Adrenal gland (tissue), 19 donors: ENCODE data around the gene WDR20. TPM values are rescaled to one million over a fixed set of nuclear protein-coding genes. Genes with fewer than 3 reads are reported as not detected.

Source experiments
- DNase-seq, 7 donors: peaks; one replicate each; pipeline ENCODE4 v3.0.0-alpha.2; 2019 to 2020
- H3K27ac ChIP-seq, 5 donors: fragments of 200-600 bp; sonication (generic) in 4 of 5; 1 replicate in 3 of 5; 2 replicates in 2 of 5; pipeline versions ENCODE4 v1.5.1 to v1.8.0; 2016 to 2020; ENCODE audit warnings: mild to moderate bottlenecking in 1 of 5
- H3K27me3 ChIP-seq: fragments of 200-600 bp; 2 replicates; pipeline ENCODE4 v1.8.0; 2021
- H3K36me3 ChIP-seq, 2 donors: fragments of 200-600 bp; replicated peaks in 1 of 2; 1 replicate in 1 of 2; 2 replicates in 1 of 2; pipeline versions ENCODE4 v1.5.1 to v1.8.0; 2018 to 2022
- H3K4me1 ChIP-seq, 2 donors: fragments of 200-600 bp; replicated peaks in 1 of 2; 1 replicate in 1 of 2; 2 replicates in 1 of 2; pipeline versions ENCODE4 v1.5.1 to v1.8.0; 2018 to 2021
- H3K4me3 ChIP-seq, 4 donors: fragments of 200-600 bp; sonication (generic) in 3 of 4; one replicate each; pipeline ENCODE4 v1.5.1; 2016 to 2018
- H3K9me3 ChIP-seq, 3 donors: fragments of 200-600 bp; sonication (generic) in 1 of 3; replicated peaks in 1 of 3; 1 replicate in 2 of 3; 2 replicates in 1 of 3; pipeline versions ENCODE4 v1.5.1 to v1.8.0; 2016 to 2021
- POLR2A ChIP-seq, 2 donors: fragments of 450-650 bp; IDR thresholded peaks; one replicate each; pipeline ENCODE4 v1.6.1; 2017; ENCODE audit warnings: antibody characterized with exemption in 2 of 2, mild to moderate bottlenecking in 2 of 2, moderate library complexity in 1 of 2
- WGBS, 4 donors: extraction: QIAGEN DNeasy Blood & Tissue Kit in 2 of 4; methylation state at CpG; one replicate each; pipeline versions ENCODE4 v1.1.5 to v1.1.7; 2013 to 2017; 5-methylcytosine and 5-hydroxymethylcytosine counted together
- intact Hi-C, 2 donors: fragments of 100-400 bp; cut with DNase I; formaldehyde crosslinking; loops; one replicate each; pipeline versions ENCODE4 v1.14.1 to v1.15.0; 2022 to 2023
- long read RNA-seq, 10 donors: library from polyadenylated mRNA in 3 of 10; unstranded in 2 of 10; stranded (forward) in 1 of 10; transcript quantifications; one replicate each; pipeline ENCODE4 v2.0.0 and lab custom pipeline, GENCODE V29; 2021 to 2026
- polyA plus RNA-seq, 3 donors: library from polyadenylated mRNA; stranded (reverse); fragments of 200-250 nt in 2 of 3; fragments of 350-450 nt in 1 of 3; fragmentation: Illumina TruSeq in 1 of 3; extraction: RNeasy Lipid Tissue Mini Kit (QIAGEN cat#74804) in 1 of 3; gene quantifications; one replicate each; pipeline ENCODE4 v1.2.3, GENCODE V29; 2013 to 2014
- total RNA-seq, 9 donors: library from RNA; depleted of rRNA in 4 of 9; stranded (reverse); fragments of >200 nt in 4 of 9; fragments of 120-200 nt in 1 of 9; fragmentation: NEBNext Ultra II Directional in 1 of 9; extraction: Animal tissue kit (Norgen Biotek cat#: 25700) in 1 of 9; gene quantifications; one replicate each; pipeline versions ENCODE4 v1.1.0 to v1.2.4, GENCODE V29; 2013 to 2023
- TF ChIP-seq, protein P1 (sequence below), 6 experiments: fragments of 450-650 bp in 4 of 6; fragments of 200-600 bp in 2 of 6; sonication (generic) in 1 of 6; IDR thresholded peaks; 1 replicate in 5 of 6; 2 replicates in 1 of 6; pipeline versions ENCODE4 v1.5.1 to v1.8.0; 2016 to 2021; ENCODE audit warnings: antibody characterized with exemption in 6 of 6, mild to moderate bottlenecking in 2 of 6, moderate library complexity in 1 of 6
- donor health status: healthy with polysubstance abuse.
- donor health status: Bipolar disorder and iron deficiency.
- donor health status: DM: yes; HTN: yes; CAD: no.
- donor health status: DM: no; HTN: no; CAD: no.
- donor health status: DM: no; HTN: no; CAD: no.
- donor health status: DM: yes; HTN: yes; CAD: no.

WDR20 gene, protein sequence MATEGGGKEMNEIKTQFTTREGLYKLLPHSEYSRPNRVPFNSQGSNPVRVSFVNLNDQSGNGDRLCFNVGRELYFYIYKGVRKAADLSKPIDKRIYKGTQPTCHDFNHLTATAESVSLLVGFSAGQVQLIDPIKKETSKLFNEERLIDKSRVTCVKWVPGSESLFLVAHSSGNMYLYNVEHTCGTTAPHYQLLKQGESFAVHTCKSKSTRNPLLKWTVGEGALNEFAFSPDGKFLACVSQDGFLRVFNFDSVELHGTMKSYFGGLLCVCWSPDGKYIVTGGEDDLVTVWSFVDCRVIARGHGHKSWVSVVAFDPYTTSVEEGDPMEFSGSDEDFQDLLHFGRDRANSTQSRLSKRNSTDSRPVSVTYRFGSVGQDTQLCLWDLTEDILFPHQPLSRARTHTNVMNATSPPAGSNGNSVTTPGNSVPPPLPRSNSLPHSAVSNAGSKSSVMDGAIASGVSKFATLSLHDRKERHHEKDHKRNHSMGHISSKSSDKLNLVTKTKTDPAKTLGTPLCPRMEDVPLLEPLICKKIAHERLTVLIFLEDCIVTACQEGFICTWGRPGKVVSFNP
- total RNA-seq (10 to 100 TPM; 13.1 to 55.9 (median 44.6) TPM), polyA plus RNA-seq (10 to 100 TPM; 21.5 to 46.1 (median 26.0) TPM)
- long read RNA-seq, donor 1, transcript WDR20-204 (3 exons, 2,391 nt): major isoform, 6 of 7 reads
- long read RNA-seq, donor 1, partial matches to known transcripts: 0 of 7 reads
- long read RNA-seq, donor 1, other reads (novel, unspliced or antisense): 0 of 7 reads
- long read RNA-seq, donor 2, partial matches to known transcripts: 0 of 5 reads
- long read RNA-seq, donor 2, other reads (novel, unspliced or antisense): 0 of 5 reads
- long read RNA-seq, donor 3, transcript WDR20-204 (3 exons, 2,391 nt): major isoform, 5 of 5 reads
- long read RNA-seq, donor 3, partial matches to known transcripts: 0 of 5 reads
- long read RNA-seq, donor 3, other reads (novel, unspliced or antisense): 0 of 5 reads
- long read RNA-seq, donor 4, transcript WDR20-204 (3 exons, 2,391 nt): major isoform, 8 of 36 reads
- long read RNA-seq, donor 4, partial matches to known transcripts: 3 of 36 reads
- long read RNA-seq, donor 4, other reads (novel, unspliced or antisense): 22 of 36 reads
- long read RNA-seq, donor 5, transcript WDR20-206 (4 exons, 2,067 nt): minor isoform, 6 of 102 reads
- long read RNA-seq, donor 5, transcript WDR20-203 (4 exons, 2,616 nt): minor isoform, 11 of 102 reads
- long read RNA-seq, donor 5, transcript WDR20-204 (3 exons, 2,391 nt): major isoform, 36 of 102 reads
- long read RNA-seq, donor 5, transcript WDR20-210 (2 exons, 2,117 nt): minor isoform, 7 of 102 reads
- long read RNA-seq, donor 5, partial matches to known transcripts: 2 of 102 reads
- long read RNA-seq, donor 5, other reads (novel, unspliced or antisense): 36 of 102 reads
- long read RNA-seq, donor 6, transcript WDR20-204 (3 exons, 2,391 nt): major isoform, 6 of 23 reads
- long read RNA-seq, donor 6, partial matches to known transcripts: 1 of 23 reads
- long read RNA-seq, donor 6, other reads (novel, unspliced or antisense): 12 of 23 reads
- long read RNA-seq, donor 7, partial matches to known transcripts: 5 of 9 reads
- long read RNA-seq, donor 7, other reads (novel, unspliced or antisense): 0 of 9 reads
- long read RNA-seq, donor 8, partial matches to known transcripts: 0 of 7 reads
- long read RNA-seq, donor 8, other reads (novel, unspliced or antisense): 0 of 7 reads
- long read RNA-seq, donor 9, partial matches to known transcripts: 0 of 4 reads
- long read RNA-seq, donor 9, other reads (novel, unspliced or antisense): 0 of 4 reads
- long read RNA-seq, donor 10, partial matches to known transcripts: 0 of 1 reads
- long read RNA-seq, donor 10, other reads (novel, unspliced or antisense): 0 of 1 reads

DNA sequence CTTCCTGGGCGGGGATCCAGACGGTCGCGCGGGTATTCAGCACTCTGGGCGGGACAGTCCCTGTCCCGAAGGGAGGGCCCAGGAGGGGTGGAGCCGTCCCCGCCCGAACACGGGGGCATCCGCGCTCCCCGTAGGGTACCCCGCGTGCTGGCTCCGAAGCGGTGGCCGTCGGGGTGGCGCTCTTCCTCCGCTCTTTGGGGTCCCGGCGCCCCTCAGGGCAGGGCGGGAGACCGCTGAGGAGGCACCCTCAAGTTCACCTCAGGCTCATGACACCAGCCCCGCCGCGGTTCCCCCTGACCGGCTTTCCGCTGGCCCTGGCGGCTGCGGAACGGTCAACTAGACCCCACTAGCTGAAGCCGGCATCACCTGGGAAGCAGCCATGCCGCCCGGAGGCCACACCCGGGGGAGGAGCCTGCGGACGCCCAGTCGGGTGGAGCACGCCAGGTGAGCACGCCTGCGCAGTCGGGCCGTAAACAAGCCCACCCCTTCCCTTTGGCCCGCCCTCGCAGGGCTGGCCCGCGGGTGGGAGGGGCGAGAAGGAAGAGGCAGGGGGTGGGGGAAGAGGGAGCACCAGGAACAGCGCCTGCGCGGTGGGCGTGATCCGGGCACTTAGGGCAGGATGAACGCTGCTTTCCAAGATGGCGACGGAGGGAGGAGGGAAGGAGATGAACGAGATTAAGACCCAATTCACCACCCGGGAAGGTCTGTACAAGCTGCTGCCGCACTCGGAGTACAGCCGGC is at the start of gene WDR20:
TSS of gene WDR20 (plus strand) at position 612 of the 741 bp plus-strand sequence. CDS start at position 639, 27 bp downstream.
- Histone ChIP-seq H3K4me1 (peaks cover 8 to 29% of the 10 kb centered on the region in 2 donors), H3K36me3 (no peaks in the 10 kb centered on the region), H3K27me3 (no peaks in the 10 kb centered on the region), H3K9me3 (no peaks in the 10 kb centered on the region), H3K4me3 (peak within 1 kb of the TSS; percentile 72 to 97 (median 88)), H3K27ac (peak within 1 kb of the TSS; percentile 63 to 90 (median 69))
- TF ChIP-seq POLR2A (IDR thresholded peaks at IDR 0.05): peak in 1 of 2 donors; percentile 68
- TF ChIP-seq, protein P1, sequence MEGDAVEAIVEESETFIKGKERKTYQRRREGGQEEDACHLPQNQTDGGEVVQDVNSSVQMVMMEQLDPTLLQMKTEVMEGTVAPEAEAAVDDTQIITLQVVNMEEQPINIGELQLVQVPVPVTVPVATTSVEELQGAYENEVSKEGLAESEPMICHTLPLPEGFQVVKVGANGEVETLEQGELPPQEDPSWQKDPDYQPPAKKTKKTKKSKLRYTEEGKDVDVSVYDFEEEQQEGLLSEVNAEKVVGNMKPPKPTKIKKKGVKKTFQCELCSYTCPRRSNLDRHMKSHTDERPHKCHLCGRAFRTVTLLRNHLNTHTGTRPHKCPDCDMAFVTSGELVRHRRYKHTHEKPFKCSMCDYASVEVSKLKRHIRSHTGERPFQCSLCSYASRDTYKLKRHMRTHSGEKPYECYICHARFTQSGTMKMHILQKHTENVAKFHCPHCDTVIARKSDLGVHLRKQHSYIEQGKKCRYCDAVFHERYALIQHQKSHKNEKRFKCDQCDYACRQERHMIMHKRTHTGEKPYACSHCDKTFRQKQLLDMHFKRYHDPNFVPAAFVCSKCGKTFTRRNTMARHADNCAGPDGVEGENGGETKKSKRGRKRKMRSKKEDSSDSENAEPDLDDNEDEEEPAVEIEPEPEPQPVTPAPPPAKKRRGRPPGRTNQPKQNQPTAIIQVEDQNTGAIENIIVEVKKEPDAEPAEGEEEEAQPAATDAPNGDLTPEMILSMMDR (IDR thresholded peaks at IDR 0.05): no peak
- DNase-seq: peak; percentile 97 to 99 (median 98)
- intact Hi-C loops: no loop called here
- WGBS, 4 donors: 0 to 1% (median 0%) methylated on average over 13 to 64 of the region's 64 CpGs

DNA sequence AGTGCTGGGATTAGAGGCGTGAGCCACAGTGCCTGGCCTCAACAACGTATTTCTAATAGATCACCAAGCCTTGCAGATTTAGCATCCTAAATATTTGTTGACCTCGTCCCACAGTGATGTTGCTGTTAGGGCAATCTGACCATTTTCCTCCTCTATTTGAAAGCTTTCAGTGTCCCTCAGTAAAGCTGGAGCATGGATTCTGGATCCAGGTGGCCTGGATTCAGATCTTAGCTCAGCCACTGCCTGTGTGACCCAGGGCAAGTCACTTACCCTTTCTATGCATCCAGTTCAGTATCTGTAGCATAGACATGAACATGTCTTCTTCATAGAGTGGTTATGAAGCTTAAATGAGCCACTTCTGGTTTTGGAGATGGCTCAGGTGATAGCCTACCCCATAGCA is 49.0 kb upstream of the WDR20 start:
- Histone ChIP-seq H3K27ac (no peak overlapping the region), H3K9me3 (no peaks in the 10 kb centered on the region), H3K4me3 (no peak overlapping the region), H3K36me3 (peaks cover 0 to 1% of the 10 kb centered on the region in 2 donors), H3K4me1 (peaks cover 12 to 14% of the 10 kb centered on the region in 2 donors), H3K27me3 (no peaks in the 10 kb centered on the region)
- no peak for DNase-seq
- intact Hi-C loops: loop anchor here (5.0 to 10.0 kb wide), 2 partner anchors 43 to 386 kb away; no protein-coding TSS in a partner anchor
- TF ChIP-seq POLR2A (IDR thresholded peaks at IDR 0.05): no peak
- TF ChIP-seq, protein P1 (IDR thresholded peaks at IDR 0.05): no peak
- WGBS, 4 donors: 81 to 88% (median 86%) methylated on average over 3 of the region's 3 CpGs

DNA sequence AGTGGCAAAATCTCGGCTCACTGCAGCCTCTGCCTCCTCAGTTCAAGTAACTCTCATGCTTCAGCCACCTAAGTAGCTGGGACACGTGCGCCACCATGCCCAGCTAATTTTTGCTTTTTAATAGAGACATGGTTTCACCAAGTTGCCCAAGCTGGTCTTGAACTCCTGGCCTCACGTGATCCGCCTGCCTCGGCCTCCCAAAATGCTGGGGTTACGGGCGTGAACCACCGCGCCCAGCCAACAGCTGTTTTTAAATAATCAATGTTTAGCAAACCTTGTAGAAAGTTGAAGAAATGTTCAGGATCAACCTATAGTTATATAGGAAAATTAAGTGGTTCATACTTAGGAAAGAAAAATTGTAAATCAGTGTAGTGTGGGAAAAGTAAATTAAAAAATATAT is 46.9 kb upstream of the WDR20 start:
- peaks cover 7 to 9% of the 10 kb centered on the region in 2 donors for H3K4me1 ChIP-seq
- H3K27me3 ChIP-seq: no peaks in the 10 kb centered on the region
- intact Hi-C loops: loop anchor here (5.0 to 10.0 kb wide), 2 partner anchors 46 to 388 kb away; no protein-coding TSS in a partner anchor
- DNase-seq: no peak
- no peak overlapping the region for H3K27ac ChIP-seq
- H3K9me3 ChIP-seq: no peaks in the 10 kb centered on the region
- TF ChIP-seq, protein P1 (IDR thresholded peaks at IDR 0.05): no peak
- TF ChIP-seq POLR2A (IDR thresholded peaks at IDR 0.05): no peak
- H3K4me3 ChIP-seq: no peak overlapping the region
- H3K36me3 ChIP-seq: no peaks in the 10 kb centered on the region
- WGBS, 4 donors: 89 to 94% (median 93%) methylated on average over 10 of the region's 10 CpGs
